AG08396 (cell line): Measurements from ENCODE around the gene SRP72.
"Not testable (repeated sequence)": the region's sequence is repeated elsewhere in the genome, so short reads cannot be mapped to it uniquely, and the experiment has no call there.

Experiments
- DNase-seq: peaks from one replicate; pipeline ENCODE4 v3.0.0; 2012; ENCODE audit warnings: low spot score, mixed read lengths

The SRP72 gene, protein sequence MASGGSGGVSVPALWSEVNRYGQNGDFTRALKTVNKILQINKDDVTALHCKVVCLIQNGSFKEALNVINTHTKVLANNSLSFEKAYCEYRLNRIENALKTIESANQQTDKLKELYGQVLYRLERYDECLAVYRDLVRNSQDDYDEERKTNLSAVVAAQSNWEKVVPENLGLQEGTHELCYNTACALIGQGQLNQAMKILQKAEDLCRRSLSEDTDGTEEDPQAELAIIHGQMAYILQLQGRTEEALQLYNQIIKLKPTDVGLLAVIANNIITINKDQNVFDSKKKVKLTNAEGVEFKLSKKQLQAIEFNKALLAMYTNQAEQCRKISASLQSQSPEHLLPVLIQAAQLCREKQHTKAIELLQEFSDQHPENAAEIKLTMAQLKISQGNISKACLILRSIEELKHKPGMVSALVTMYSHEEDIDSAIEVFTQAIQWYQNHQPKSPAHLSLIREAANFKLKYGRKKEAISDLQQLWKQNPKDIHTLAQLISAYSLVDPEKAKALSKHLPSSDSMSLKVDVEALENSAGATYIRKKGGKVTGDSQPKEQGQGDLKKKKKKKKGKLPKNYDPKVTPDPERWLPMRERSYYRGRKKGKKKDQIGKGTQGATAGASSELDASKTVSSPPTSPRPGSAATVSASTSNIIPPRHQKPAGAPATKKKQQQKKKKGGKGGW

DNA sequence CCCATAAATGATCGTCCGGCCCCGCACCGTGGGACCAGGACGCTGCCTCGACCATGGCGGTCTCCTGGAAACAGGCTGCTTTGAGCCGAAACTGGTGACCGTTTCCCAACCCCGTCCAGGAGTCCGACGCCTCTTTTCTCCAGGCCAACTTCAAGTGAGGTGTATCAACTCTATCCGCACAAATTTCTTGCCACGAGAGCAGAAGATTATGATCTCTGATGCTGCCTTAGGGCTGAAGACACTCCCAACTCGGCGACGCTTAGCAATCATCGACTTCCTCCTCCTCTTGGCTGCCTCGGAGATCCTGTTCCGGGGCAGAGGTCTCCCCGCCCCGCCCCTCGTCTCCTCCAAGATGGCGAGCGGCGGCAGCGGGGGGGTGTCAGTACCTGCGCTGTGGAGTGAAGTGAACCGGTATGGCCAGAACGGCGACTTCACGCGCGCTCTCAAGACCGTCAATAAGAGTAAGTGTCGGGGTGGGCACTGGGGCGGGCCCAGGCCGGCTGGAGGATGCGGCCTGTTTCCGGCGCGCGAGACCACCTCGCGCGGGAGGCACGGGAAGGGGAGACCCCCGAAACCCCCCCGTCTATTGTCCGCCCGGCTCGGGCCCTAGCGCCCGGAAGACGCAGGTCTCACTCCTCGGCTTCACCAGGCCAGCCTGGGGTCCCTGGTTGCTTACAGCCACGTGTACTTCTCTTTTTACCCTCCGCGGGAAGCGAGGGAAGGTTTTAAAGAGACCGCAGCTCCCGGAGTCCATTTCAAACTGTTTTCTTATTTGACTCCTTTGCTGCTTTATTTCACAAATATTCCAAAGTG, at the start of gene SRP72:
Gene SRP72 (plus strand): TSS at position 334 of the 813 bp plus-strand sequence. CDS start 19 bp downstream, at position 353.
- peak; percentile 92 for DNase-seq

DNA sequence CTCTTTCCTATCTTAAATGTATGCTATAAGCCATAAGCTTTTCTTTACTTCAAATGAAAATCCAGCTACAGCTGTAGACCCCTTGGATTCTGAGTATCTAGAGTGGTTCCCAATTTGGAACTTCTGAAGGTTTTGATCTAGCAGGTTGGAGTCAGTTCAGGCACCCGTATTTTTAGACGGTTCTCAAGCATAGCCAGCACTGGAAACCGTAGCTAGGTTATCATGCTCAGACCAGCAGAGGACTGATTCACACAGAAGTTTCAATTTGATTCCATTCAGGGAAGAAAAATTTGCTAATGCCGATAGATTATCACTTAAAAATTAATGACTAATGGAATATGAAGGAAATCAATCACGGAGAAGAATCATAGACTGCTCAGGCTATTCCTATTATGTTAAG, 43.2 kb upstream of the SRP72 start:
- DNase-seq: no peak

DNA sequence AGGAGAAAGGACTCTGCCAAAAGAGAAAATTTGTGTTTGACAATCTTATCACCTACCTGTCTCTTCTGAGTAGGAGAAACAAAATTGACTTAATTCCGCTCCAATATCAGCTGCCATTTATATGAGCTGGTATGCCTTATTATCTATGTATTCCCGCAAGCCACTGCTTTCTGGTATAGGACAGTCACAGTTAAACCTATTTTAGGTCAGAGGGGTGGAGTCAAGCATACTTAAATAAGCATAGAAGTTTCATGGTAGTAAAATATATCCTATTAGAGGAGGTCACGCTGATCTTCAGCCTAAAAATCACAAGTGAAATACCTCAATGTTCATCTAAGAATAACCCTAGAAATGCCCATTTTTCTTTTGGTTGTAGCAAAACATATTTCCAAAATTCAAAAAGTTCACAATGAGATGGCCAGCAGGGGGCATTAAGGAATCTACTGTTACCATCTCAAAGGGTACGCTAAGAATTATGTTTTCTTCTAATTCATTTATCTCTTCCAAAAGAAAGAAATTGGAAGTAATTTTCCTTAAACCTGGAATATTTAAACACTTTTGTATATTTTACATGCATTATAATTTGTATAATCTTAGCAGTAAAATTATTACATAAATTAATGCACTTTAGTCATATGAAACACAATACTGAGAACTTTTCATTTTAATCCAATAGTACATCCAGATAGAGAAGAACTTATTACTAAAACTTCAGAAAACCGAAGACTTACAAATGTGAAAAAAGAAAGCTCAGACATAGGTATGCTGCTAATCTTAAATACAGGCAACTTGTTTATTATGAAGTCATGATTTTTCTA, 42.5 kb upstream of the SRP72 start:
- peak; percentile 20 for DNase-seq

DNA sequence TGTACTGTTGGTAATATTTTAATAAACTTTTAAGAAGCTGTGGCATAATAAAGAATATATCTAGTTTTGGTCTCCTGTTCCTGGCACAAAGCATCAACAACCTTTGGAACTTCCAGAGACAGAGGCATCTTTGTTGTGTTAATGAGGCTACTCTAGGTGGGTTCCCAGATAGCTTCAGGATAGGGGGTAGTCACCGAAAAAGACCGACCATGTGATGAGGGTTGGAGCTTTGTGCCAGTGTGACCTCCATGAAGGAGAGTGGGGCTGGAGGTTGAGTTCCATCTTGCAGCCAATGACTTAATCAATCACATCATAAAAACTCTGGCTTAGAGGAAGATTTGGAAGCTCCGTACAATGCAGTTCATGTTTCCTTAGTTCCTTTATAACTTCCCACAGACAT, 41.9 kb upstream of the SRP72 start:
- DNase-seq: no peak

DNA sequence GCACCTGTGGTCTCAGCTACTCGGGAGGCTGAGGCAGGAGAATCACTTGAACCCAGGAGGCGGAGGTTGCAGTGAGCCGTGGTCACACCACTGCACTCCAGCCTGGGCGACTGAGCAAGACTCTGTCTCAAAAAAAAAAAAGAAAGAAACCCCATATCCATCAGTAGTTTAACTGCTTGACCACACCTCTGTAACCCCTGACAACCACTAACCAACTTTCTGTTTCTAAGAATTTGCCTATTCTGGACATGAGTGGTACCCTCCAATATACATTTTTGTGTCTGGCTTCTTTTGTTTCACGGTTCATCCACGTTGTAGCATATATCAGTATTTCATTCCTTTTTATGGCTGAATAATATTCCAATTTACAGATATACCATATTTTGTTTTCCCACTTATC, 41.1 kb upstream of the SRP72 start:
- DNase-seq: no peak

DNA sequence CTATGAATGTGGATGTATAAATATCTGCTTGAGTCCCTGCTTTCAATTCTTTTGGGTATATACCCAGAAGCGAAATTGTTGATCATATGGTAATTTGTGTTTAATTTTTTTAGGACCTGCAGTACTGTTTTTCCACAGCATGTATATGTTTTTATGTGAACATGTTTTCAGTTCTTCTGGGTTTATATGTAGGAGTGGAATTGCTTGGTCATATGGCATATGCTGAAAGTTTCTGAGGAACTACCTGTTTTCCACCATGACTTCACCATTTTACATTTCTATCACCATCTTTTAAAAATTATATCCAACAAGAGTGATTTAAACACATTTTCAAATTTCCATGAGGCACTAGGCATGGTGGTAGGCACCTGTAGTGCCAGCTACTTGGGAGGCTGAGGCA, 40.2 kb upstream of the SRP72 start:
- no peak for DNase-seq

DNA sequence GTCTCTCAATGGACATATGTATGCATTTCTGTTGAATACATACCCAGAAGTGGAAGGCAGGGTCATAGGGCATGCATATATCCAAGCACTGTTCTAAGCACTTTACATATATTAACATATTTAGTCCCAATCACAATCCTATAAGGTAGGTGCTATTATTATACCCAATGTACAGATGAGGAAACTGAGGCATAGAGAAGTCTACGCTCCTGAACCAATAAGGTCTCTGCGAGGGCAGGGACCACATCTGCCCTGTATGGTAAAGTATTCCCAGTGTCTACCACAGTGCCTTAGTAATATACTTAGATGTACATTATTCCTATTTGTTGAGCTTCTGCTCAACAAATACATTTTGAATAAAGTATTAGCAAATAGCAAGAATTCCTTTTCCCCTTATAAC, 37.2 kb upstream of the SRP72 start:
- no peak for DNase-seq

DNA sequence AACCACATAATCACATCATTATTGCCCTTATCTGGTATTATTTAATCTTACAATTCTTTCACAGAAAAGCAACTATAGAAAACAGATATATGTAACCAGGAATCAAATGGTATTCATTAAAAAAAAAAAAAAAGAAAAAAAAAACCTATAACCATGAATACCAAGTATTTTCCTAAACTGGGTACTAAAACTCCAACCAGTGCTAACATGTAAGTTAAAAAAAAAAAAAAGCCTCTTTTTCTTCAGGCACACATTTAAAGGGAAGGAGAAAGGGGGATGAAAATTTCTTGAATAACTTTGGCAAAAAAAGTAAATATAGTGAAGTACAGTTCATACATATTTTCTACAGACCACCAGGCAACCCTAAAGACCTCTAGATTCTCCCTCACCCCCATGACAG, 34.1 kb upstream of the SRP72 start:
- DNase-seq: no peak

DNA sequence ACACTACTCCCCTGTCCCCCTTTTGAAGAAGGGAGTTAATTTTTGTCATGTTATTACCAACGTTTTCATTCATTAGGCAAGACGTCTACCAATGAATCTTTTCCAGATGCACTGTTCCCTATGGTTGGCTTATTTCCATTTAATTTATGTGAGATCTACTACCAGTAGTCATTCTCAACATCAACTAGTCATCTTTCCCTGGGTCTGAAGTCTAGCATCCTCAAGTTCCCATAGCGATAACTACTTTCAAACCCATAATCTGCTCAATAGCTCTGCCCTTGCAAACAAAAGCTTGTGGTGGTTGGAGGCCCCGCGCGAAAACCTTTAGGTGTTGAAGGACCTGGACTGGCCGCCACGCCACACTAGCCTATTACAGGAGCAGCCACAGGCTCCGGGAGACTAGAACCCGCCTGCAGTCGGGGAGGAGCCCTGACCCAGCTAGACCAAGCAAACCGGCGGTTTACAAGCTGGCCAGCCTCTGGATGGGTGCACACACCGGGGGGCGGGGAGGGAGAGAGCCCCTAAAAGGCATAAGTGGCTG, 32.7 kb upstream of the SRP72 start:
- DNase-seq: peak; percentile 59

DNA sequence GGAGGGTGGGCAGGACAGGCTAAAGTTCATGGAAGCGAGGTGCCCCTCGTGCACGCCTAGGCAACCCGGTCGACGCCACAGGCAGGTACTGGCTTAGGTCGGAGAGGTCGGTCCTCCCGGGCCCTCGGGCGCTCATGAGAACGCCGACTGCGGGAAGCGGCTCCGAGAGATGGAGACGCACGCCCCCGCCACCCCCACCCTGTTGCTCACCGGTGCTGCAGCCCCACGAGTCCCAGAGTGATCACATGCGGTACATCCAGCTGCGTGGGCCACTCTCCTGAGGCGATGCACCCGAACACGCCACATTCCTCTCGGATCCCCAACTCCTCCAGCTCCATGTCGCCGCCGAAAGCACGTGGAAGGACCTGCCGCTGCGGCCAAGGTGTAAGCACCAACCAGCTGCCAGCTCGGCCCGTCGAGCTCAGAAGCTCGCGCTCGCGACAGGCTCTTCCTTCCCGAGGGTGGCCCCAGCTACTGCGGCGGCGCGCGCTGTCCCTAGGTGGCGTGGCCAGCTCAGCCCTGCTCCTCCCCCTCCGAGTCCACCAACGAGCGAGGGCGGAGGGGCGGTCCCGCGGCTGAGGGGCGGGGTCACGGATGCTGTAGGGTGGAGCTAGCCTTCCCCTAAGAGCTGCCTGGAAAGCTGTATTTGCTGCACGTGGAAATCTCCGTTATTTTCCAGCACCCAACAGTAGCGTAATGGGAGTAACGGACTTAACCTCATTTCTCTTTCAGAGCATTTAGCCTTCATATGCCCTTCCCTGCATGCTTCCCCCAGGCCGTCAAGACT, 32.1 kb upstream of the SRP72 start, which contains the start of gene PPAT:
Gene PPAT (minus strand): TSS at position 476 of the 787 bp plus-strand sequence. CDS start 138 bp downstream, at position 338.
- DNase-seq: peak; percentile 98

DNA sequence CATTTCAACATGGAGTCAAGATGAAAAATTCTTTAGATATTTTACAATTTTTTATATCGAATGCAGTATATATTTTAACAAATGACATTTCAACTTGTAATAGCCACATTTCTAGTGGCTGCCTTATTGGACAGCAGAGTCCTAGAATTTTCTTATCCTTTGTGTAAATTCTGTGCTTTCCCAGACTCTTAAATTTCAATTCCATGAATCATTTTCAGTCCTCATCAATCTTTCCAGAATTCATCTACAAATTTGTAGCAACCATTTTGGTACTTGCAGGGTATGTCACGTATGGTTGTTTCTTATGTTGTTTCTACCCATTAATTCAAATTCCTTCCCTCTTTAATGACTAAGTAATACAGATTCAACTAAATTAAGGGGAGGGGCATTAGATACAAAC, 28.7 kb upstream of the SRP72 start:
- peak; percentile 7 for DNase-seq

DNA sequence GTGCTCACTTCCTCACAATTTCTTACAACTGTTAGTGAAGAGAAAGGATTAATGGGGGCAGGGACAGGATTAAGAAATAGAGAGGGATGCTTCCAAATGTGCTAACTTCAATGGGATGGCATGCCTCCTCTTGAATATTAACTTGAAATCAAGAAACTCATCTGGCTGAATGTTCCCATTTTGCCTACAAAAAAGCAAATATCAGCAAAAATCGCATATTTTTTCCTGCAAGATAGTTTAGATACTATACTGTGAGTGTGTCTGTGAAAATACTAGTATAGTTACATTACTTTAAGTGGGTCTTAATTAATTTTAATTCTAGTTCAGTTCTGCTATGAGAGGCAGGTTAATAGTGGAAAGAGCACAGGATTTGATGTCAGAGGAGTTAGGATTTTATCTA, 26.4 kb upstream of the SRP72 start:
- no peak for DNase-seq

DNA sequence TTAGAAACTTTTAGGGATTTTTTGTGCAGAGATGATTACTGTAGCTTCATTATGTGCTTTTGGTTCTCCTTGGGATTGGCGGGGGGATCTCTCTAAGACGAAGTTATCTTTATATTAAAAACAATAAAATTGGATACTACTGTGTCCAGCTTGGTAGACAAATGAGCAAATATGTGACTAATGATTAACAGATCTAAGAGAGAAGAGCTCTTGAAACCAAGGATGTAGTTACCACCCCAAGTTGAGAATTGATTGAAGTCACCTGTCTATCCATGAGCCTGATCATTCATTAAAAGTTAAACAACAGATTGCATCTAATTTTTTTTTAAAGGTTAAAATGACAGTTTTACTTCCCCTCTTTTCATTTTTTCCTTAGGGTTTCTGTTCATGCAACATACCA, 22.7 kb upstream of the SRP72 start:
- DNase-seq: no peak

DNA sequence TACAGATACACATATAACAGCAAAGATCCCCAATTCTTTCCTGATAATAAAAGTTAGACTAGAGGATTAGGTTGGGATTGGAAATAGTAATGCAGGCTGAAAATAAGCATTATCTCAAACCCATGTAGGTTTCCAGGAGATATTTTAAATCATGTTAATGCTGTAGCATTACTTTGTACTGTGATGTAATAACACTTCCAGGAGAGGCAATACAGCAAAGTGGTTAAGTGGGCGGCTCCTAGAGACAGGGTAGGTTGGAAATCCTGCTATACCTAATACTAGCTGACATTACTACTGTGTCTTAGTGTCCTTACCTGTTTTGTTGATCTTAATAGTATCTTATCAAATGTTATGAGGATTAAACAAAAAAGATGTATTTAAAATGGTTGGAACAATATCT, 21.7 kb upstream of the SRP72 start:
- no peak for DNase-seq

DNA sequence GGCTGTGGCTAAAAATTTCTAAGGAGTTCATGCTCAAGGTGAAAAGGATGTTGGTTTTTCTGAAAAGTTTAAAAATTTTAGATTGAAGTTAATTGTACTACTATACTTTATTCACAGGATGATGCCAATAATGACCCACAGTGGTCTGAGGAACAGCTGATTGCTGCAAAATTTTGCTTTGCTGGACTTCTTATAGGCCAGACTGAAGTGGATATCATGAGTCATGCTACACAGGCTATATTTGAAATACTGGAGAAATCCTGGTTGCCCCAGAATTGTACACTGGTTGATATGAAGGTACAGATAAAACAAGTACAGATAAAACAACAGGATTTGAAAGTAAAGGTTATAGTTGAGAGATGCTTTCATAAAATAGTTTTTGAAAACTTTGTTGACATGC, 19.1 kb upstream of the SRP72 start:
- DNase-seq: no peak

DNA sequence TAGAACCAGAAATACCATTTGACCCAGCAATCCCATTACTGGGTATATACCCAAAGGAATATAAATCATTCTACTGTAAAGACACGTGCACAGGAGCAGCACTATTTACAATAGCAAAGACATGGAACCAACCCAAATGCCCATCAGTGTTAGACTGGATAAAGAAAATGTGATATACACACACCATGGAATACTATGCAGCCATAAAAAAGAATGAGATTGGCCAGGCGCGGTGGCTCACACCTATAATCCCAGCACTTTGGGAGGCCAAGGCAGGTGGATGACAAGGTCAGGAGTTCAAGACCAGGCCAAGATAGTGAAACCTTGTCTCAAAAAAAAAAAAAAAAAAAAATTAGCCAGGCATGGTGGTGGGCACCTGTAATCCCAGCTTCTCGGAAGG, 17.9 kb upstream of the SRP72 start:
- DNase-seq: not testable (repeated sequence)

DNA sequence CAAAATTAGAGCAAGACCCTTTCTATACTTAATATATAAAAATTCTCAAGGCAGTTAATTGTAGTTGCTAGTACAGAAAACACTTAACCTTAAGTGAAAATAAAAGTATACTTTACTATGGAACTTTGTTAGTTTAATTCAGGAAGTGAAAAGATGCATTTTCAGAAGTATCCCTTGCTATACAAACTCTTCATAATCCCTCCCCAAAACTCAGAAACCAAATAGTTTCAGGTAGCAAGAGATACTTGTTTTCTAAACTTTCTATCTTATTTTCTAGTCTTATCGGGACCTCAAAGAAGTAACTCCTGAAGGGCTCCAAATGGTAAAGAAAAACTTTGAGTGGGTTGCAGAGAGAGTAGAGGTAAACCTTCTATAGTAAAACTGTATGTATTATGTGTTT, 17.1 kb upstream of the SRP72 start:
- DNase-seq: no peak

DNA sequence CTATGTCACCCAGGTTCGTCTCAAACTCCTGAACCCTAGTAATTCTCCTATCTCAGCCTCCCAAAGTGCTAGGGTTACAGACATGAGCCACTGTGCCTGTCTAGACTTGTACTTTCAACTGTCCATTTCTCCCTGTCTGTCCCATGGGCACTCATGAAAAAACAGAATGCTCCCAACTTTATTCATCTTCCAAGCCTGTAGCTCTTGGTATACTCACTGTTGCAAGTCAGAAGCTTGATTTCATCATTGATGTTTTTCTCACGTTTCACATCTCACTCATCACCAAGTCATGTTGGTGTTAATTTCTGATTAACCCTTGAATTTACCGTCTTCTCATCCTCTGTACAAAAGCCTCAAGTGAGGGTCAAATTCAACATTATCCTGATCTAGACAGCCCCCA, 7.3 kb upstream of the SRP72 start:
- no peak for DNase-seq

DNA sequence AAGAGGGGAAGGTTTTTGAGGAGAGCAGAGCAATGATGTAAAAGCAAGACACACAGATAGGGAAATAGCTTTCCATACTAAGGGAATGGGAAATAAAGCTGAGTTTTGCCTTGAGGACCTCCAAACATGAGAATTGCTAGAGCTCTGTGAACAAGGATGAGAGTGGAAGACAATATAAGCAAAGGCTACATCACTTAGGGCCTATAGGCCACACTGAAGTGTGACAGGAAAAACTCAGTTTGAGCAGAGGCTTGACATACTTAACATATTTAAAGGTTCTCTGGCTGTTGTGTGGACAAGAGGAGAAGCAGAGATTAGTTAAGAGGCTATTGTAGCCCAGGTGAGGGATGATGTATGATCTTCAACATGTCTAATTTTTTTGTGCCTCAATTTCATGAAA, 5.3 kb upstream of the SRP72 start:
- no peak for DNase-seq

DNA sequence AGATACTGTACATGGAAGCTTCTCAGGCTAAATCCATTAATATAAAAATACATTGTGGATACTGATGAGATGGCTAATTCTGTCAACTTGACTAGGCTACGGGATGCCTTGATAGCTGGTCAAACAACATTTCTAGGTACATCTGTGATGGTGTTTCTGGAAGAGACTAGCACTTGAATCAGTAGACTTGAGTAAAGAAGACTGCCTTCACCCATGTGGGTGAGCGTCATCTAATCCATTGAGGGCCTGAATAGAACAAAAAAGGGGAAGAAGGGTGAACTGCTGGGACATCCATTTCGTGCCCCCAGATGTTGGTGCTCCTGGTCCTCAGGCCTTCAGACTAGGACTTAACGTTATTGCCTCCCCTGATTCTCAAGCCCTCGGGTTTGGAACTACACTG, 3.7 kb upstream of the SRP72 start:
- no peak for DNase-seq

DNA sequence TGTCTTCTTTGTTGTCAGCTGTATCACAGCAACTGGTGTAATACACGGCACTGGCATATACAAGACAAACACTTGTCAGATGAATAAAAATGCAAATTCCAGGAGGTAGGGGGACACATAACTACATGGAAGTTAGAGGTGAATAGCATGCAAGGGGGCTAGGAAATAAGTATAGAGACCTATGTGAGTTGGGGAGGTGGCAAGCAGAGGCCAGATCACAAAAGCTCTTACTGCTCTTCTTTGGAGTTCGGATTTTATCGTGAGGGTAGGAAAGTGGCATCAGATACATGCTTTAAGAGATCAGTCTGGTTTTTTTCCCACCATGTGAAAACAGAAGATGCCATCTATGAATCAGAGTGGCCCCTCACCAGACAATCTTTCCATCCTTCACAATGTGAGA, 2.8 kb upstream of the SRP72 start:
- no peak for DNase-seq
